ENCODE measurements around the gene PDZRN3. TPM values are rescaled to one million over a fixed set of nuclear protein-coding genes. Genes with fewer than 3 reads are reported as not detected.

Gene PDZRN3
- total and polyA plus RNA-seq, 8 donors = 20.0 to 88.6 (median 62.3) TPM

DNA sequence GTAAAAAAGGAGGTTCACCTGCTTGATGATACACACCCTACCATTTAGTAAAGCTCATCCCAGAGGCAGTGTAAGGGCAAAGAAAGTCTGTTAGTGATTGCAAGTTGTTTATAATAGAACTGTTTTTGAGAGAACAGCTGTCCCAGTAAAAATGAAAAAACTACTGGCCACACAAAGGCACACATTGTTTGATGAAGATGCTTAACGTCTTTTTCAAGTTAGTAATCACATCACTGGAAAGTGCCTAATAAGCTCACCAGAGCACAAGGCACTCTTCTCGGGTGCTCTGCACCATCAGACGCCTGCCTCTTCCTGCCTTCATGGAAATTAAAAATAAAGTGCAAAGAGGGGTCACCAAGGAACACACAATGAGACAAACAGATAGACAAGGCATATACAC is 186.9 kb downstream of the PDZRN3 start:
- DNase-seq = no peak
- Histone ChIP-seq H3K27me3 (peaks cover 0 to 7% of the 10 kb centered on the region in 2 donors), H3K4me1 (no peaks in the 10 kb centered on the region), H3K27ac (no peak overlapping the region), H3K4me3 (no peak overlapping the region), H3K36me3 (no peaks in the 10 kb centered on the region), H3K9me3 (no peaks in the 10 kb centered on the region)
- TF ChIP-seq, protein P1, sequence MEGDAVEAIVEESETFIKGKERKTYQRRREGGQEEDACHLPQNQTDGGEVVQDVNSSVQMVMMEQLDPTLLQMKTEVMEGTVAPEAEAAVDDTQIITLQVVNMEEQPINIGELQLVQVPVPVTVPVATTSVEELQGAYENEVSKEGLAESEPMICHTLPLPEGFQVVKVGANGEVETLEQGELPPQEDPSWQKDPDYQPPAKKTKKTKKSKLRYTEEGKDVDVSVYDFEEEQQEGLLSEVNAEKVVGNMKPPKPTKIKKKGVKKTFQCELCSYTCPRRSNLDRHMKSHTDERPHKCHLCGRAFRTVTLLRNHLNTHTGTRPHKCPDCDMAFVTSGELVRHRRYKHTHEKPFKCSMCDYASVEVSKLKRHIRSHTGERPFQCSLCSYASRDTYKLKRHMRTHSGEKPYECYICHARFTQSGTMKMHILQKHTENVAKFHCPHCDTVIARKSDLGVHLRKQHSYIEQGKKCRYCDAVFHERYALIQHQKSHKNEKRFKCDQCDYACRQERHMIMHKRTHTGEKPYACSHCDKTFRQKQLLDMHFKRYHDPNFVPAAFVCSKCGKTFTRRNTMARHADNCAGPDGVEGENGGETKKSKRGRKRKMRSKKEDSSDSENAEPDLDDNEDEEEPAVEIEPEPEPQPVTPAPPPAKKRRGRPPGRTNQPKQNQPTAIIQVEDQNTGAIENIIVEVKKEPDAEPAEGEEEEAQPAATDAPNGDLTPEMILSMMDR (IDR thresholded peaks at IDR 0.05) = no peak
- no peak for ATAC-seq
- intact Hi-C loops (cut with DNase I) = no loop called here

DNA sequence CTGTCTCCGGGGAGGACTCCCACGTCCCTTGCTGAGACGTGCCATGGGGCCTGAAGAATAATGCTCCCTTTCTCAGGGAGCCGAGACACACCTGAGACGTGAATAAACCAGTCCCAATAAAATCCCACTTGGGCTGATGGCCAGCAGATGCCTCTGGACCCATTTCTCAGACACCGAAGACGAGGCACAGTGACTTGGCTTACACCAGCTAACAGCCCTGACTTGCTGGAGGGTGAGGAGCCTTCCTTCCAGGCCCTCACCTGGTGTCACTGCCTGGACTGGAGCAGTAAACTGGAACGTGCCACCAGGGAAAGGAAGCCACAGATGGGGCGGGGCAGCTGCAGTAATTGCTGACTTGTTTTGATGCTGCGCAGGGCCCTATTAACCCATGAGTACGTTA is 189.7 kb downstream of the PDZRN3 start:
- Histone ChIP-seq H3K4me1 (no peaks in the 10 kb centered on the region), H3K27me3 (peaks cover 0 to 14% of the 10 kb centered on the region in 2 donors), H3K36me3 (no peaks in the 10 kb centered on the region), H3K27ac (no peak overlapping the region), H3K9me3 (no peaks in the 10 kb centered on the region), H3K4me3 (no peak overlapping the region)
- ATAC-seq (no peak), DNase-seq (no peak)
- intact Hi-C loops (cut with DNase I) = no loop called here
- TF ChIP-seq, protein P1 (IDR thresholded peaks at IDR 0.05) = no peak

DNA sequence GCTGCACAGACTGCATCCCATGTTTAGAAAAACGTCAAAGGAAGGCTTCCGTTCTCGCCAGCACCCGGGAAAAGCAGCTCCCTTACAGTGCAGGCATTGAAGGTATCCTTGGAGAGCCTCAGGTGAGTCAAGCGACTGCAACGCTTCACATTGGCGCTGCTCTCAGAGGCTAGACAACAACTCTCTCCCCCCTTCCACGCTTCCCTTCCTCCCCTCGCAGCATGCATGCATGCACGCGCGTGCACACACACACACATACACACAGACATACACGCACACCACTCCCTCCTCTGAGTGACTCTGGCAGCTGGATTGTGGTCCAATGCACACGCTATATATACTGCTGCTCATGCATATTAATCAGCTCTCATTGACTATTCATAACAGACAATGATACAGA is 191.1 kb downstream of the PDZRN3 start:
- Histone ChIP-seq H3K27me3 (peaks cover 0 to 14% of the 10 kb centered on the region in 2 donors), H3K4me1 (no peaks in the 10 kb centered on the region), H3K36me3 (no peaks in the 10 kb centered on the region), H3K9me3 (no peaks in the 10 kb centered on the region), H3K27ac (no peak overlapping the region), H3K4me3 (no peak overlapping the region)
- ATAC-seq (no peak), DNase-seq (peak in 2 of 4 donors; percentile 51 to 59)
- intact Hi-C loops (cut with DNase I) = loop anchor here in 1 of 2 donors (5.0 kb wide), 1 partner anchor 331 kb away; no protein-coding TSS in a partner anchor
- TF ChIP-seq, protein P1 (IDR thresholded peaks at IDR 0.05) = no peak

DNA sequence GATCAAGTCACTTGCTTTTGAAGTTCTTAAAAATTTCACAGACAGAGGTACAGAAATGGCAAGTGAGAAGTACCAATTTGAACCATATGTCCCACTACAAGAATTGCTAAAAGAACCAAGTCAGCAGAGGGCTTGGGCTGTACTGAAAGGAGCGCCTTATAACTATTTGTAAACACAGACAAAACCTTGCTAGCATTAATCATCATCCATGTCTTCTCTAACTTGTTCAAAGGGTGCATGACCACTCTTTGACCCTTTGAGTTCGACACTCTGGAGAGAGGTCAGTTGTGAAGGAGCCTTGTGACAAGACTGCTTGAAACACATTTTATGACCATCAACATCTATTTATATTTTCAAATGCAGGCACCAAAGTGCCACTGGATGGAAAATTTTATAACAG is 191.7 kb downstream of the PDZRN3 start:
- intact Hi-C loops (cut with DNase I) = loop anchor here in 1 of 2 donors (5.0 kb wide), 1 partner anchor 331 kb away; no protein-coding TSS in a partner anchor

DNA sequence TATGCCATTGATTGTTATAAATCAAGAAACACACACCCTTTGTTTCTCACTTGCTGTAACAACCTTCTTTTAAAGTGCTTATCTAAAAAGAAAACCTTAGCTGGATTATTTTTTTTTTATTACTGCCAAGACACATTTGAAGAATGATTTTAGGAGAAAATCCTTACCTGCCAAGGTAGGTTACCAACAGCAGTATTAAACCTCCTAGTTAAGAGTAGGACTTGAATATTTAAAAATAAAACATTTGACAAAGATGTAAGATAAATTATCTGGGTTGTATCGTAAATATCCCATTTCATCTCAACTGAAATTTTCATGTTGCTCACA is 192.1 kb downstream of the PDZRN3 start:
- Histone ChIP-seq H3K9me3 (no peaks in the 10 kb centered on the region), H3K4me1 (no peaks in the 10 kb centered on the region), H3K27me3 (peaks cover 0 to 14% of the 10 kb centered on the region in 2 donors), H3K36me3 (no peaks in the 10 kb centered on the region), H3K27ac (no peak overlapping the region), H3K4me3 (no peak overlapping the region)
- no peak for ATAC-seq
- no peak for DNase-seq
- TF ChIP-seq, protein P1 (IDR thresholded peaks at IDR 0.05) = peak in 1 of 2 donors; percentile 1
- intact Hi-C loops (cut with DNase I) = loop anchor here in 1 of 2 donors (5.0 kb wide), 1 partner anchor 330 kb away; no protein-coding TSS in a partner anchor

More for the DNA sequence above, 191.7 kb downstream of the PDZRN3 start:
- no peaks in the 10 kb centered on the region for H3K36me3 ChIP-seq
- no peak overlapping the region for H3K27ac ChIP-seq
- H3K4me1 ChIP-seq = no peaks in the 10 kb centered on the region
- no peak for ATAC-seq
- H3K27me3 ChIP-seq = peaks cover 0 to 14% of the 10 kb centered on the region in 2 donors
- no peaks in the 10 kb centered on the region for H3K9me3 ChIP-seq
- no peak for DNase-seq
- H3K4me3 ChIP-seq = no peak overlapping the region
- TF ChIP-seq, protein P1 (IDR thresholded peaks at IDR 0.05) = no peak

All from left lung (tissue), 10 donors.